ENCODE data around the gene VAPB.

VAPB gene

DNA sequence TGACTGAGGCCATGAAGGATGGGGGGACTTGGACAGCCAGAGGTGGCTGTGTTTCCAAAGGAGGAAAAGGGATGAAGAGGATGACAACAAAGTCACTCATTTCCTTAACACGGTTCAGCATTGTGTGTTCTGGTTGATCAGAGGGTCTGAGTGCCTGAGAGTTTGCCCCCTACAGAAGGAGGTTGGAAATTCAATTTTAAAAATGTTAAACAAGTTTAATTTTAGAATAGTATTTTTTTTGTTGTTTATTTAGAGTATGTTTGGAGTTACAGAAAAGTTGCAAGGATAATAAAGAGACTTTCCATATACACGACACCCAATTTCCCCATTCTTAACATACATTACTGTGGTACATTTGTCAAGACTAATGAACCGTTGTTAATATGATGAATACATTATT, 10.3 kb upstream of the VAPB start:
- DNase-seq, result no peak

DNA sequence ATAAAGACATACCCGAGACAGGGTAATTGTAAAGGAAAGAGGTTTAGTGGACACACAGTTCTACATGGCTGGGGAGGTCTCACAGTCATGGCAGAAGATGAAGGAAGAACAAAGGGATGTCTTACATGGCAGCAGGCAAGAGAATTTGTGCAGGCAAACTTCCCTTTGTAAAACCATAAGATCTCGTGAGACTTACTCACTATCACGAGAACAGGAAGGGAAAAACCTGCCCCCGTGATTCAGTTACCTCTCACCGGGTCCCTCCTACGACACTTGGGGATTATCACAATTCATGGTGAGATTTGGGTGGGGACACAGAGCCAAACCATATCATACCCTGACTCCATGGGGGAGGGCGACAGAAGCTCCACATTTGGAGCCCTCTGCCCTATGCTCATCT, 7.4 kb upstream of the VAPB start:
- DNase-seq, result no peak

DNA sequence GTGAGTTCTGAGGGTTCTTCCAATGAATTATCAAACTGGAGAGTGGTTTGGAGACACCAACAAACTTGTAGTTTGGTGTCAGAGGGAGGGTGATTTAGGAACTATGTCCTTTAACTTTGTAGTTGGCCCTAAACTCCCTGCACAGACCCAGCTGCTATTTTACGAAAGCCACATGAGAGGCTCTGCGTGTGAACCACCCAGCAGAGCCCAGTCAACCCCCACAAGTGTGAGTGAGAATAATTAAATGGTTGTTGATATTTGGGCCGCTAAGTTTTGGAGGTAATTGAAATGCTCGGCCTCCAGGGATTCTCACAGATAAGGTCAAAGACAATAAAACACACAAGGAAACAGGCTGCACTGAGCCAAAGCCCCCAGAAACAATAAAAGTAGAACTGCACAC, 6.9 kb upstream of the VAPB start:
- DNase-seq, result no peak

DNA sequence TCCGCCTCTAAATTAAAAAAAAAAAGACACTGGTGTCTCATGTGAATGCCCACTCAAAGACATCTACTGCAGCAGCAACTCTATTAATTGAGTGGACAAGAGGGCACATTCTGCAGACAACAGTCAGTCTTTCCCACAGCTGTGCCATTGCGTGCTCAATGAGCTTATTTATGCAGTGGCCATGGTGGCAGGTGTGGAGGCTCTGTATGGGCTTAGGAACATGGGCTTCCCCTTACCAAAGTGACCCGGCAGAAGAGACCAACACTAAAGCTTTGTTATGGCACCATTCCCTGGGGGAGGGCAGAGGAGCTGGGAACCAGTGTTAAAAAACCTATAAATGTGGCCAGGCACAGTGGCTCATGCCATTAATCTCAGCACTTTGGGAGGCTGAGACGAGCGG, 4.2 kb upstream of the VAPB start:
- DNase-seq, result no peak

DNA sequence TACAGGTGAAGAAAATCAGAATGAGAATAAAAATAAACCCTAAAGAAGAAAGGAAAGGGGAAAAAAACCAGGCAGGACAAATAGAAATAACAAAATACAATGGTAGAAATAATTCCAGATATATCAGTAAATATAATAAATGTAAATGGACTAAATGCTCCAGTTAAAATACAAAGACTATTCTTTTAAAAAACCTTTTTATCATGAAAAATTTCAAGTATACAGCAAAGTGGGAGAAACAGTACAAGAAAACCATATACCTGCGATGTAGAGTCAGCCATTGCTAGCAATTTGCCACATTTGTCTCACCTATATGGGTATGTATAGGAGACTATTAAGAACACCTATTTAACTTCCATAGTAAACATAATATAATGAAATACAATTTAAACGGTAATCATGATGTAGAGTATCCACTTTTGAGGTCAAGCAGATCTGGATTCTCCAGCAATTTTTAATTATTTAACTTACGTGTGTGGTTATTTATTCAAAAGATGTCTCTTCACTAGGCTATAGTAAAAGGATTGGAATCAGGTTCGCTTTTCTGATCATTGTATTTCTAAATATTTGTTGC, 914 bp upstream of the VAPB start:
- no peak for DNase-seq

DNA sequence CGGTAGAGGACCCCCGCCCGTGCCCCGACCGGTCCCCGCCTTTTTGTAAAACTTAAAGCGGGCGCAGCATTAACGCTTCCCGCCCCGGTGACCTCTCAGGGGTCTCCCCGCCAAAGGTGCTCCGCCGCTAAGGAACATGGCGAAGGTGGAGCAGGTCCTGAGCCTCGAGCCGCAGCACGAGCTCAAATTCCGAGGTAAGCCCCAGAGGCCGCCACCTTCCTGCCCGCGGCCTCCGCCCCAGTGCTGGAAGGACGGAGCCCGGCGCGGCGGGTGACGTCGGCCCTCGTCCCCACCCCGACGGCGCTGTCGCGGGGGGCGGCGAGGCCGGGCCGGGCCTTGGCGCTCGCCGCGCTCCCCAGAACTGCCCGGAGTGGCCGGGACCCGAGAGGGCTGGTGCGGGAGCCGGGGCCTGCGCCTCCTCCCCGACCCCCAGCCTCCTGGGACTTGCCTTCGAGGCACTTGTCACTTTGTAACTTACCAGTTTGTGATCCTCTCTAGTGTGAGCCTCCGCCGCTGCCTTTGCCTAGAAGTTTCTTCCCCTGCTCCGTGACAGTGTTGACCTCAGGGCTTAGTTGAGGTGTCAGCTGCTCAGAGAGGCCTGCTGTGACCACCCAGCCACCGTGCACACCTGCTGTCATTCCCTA, 417 bp downstream of the VAPB start:
- DNase-seq, result no peak

DNA sequence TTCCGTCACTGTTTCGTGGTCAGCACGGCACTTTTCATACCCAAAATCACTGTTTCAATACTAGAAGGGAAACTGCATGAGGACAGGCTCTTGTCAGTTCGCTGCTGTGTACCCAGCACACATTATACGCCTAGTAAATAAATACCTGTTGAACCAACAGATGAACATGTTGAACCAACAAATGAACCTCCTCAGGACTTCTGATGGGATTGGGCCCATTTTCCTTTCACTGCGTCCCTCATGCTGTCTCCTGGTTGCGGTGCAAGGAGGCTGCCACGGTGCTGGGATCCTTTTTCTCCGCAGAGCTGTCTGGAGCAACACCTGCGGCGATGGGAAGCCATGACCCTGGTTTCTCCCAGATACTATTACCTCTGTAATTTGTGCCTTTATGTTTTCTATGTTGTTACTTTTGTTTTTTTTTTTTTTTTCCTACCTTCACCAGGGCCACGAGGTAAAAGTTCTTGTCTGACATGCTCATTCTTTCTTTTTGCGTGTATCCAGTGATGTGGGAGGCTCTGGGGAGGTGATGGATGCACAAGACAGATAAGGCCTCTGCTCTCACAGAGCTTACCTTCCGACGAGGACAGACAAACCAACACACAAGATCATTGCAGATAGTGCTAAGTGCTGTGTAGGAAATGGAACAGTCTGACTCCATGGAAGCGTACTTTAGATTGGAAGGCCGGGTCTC, 1.1 kb downstream of the VAPB start:
- no peak for DNase-seq

DNA sequence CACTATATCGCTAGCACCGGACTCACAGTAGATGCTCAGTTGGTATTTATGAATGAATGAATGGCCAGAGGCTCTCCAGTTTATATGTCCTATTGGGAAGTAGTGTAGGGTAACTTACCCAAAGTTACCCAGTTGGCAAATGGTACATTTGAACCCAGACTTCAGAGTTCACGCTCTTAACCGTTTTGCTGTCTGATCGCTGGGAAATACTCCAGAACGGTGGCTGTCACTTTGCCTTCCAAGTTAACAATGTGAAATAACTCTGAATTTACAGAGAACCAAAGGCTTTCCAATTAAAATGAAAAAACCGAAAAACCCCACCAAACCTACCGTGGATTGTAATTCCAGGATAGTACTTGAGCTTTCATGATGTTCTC, 1.6 kb downstream of the VAPB start:
- no peak for DNase-seq

DNA sequence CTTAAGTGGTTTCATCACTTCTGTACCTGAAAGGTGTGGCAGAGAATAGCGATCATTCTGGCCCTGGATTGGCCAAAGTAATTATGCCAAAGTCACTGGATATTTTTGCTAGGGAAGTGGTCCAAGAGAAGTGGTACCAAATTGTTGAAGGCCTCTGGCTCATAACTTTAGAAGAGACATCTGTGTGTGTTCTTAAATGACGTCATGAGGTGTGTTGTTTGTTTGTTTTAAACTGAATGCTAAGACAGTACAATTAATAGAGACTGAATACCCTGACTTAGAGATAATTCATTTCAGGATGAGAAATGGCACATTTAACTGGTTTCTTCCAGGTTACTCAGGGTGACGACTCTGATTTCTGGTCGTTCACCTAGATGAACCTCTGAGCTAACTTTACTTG, 3.3 kb downstream of the VAPB start:
- no peak for DNase-seq

DNA sequence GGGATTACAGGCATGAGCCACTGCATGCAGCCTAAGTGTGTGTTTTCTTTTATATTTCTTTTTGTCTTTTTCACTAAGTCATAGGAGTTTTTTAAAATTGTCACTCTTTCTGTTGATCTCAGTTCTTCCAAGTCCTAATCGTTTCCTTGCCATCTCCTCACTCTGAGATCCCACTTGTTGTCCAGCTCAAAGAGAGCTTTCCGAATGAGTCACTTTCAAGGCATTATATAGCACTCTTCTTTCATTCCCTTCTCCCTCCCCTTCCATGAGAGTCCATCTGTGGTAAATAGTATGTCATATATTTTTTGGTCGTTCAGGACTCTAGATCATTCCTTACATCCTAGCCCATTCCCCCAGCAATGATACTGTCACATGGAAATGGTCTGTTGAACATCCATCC, 4.3 kb downstream of the VAPB start:
- no peak for DNase-seq

DNA sequence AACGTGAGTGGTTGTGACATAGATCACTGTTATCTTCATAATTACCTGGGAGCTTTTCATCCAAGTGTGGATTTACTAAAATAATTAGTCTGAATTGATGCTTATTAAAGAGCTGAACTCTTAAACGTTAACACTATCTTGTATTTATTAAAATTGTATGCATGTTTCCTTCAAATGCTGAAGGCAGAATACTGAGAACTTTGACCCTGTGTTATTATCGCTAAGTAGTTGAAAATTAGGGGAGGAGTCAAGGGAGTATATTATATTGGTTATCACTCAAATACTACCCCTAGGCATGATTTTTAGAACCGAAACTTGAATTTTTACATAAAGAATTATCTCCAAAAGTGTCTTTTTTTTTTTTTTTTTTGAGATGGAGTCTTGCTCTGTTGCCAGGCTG, 5.8 kb downstream of the VAPB start:
- DNase-seq, result no peak

DNA sequence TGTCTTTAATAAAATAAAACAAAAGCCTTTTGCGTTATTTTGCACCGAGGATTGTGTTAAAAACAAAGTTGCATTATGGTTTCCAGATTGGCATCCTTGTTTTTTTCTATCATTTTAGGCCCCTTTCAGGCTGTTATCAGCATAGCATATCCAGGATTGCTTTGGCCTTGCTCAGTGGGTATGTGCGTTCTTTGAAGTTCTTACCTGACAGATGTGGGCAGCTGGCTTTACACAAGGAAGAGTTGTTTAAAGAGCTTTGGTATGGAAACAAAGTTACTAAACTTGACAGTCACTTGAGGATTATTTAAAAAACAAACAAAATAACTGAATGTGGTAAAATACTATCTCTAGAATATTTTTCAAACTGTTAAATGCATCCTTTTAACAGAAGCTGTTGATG, 6.6 kb downstream of the VAPB start:
- no peak for DNase-seq

DNA sequence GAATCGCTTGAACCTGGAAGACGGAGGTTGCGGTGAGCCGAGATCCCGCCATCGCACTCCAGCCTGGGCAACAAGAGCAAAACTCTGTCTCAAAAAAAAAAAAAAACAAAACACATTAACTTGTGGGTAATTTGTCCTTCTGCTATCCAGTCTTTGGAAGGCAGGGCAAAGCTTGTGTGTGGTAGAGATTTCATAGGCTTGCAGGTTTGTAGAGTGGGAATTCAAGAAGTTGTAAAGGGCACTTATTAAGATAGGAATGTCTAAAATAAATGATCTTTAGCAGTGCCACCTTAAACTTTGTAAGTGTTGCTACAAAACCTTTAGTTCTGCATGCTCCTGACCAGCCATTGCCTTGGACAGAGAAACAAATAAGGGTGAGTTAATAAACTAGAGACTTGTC, 8.4 kb downstream of the VAPB start:
- no peak for DNase-seq

DNA sequence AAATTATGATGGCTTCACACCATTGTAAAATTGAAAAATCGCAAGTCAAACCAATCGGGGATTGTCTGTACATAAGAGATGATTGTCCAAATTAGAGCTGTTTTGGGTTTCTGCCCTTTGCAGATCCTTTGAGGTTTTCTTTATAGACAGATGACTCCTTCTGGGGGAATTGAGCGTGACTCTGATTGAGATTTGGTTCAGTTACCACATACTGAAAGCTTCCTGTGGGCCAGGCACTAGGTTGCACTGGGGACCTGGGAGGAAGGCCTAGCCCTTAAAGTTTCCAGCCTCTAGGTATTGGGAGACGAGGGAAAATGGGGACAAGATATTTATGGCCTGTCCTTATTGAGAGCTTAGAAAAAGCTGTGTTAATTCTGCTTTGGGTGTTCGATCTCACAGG, 9.2 kb downstream of the VAPB start:
- no peak for DNase-seq

DNA sequence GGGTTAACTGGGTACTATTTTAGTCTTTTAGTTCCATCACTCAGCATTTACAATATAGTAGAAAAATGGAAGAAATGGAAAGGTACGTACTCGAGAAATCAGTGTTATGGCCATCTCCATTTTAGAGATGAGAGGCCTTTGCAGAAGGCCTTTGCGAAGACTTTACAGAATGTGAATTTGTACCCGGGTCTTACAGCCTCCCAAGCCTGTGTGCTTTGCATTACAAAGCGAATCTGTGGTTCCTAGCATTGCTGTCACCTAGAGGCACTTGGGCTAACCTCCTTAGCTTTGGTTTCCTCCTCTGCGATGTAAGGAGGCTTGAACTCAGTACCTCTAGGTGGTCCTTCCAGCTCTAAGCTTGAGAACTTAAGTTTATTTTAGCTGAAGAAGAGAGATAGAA, 10.9 kb downstream of the VAPB start:
- no peak for DNase-seq

DNA sequence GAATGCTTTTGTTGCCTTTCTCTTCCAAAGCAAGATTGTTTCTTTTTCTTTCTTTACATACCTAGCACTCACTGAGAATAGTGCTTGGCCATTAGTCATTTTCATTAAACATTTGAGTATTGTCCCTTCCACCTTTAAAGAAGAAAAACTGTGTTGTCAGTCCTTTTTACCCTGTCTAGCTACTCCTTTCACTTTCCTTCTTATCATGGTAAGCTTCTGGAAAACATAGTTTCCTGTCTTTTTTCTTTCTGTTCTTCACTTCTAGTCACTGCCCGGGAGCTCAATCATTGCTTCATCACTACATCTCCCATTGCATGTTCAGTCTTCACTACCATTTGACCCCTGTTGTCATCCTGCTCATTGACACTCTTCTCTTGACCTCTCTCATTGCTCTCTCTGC, 12.1 kb downstream of the VAPB start:
- DNase-seq, result no peak

DNA sequence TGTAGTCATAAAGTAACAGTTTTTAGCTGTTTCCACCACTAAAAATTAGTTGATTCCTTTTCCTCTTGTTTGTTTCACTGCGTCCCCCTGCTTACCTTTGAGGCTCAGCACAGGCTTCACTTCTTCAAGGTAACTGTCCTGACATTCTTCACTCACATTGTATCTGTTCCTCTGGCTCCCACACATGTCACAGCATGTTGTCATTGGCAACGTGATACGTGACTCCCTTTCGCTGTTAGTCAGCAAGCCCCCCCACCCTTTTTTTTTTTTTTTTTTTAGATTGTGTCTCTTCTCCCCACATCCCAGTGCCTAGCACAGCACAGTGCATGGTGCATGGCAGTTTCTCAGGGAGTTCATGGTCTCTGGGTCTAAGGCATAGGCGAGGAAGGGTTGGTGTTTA, 13.3 kb downstream of the VAPB start:
- no peak for DNase-seq

DNA sequence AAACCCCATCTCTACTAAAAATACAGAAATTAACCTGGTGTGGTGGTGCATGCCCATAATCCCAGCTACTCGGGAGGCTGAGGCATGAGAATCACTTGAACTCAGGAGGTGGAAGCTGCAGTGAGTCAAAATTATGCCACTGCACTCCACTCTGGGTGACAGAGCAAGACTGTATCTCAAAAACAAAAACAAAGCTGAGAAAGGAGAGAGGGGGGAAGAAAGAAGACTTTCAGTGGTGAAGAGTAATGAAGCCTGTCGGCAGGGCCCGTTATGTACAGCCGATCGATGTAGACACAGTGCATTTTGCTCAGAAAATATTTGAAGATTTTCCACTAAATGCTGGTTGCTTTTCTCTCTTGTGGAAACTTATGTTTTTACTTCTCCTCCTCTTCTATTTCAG, 13.8 kb downstream of the VAPB start:
- no peak for DNase-seq

DNA sequence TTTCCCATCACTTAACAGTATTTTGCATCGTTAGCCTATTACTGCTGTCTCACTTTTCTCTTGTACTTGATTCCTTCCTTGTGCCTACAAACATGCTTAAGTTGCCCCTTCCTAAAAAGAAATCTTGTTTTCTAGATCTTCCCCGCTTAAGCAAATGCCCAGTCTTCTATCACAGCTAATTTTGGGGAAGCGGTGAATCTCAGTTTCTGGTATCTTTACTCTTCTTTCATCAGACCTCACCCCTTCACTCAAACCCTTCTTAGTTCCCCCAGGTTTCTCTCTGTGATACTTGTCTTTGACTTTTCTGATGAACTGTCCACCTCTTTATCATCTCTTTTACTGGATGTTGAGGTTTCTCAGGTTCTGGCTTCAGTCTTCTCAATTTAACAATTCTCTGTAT, 14.2 kb downstream of the VAPB start:
- no peak for DNase-seq

DNA sequence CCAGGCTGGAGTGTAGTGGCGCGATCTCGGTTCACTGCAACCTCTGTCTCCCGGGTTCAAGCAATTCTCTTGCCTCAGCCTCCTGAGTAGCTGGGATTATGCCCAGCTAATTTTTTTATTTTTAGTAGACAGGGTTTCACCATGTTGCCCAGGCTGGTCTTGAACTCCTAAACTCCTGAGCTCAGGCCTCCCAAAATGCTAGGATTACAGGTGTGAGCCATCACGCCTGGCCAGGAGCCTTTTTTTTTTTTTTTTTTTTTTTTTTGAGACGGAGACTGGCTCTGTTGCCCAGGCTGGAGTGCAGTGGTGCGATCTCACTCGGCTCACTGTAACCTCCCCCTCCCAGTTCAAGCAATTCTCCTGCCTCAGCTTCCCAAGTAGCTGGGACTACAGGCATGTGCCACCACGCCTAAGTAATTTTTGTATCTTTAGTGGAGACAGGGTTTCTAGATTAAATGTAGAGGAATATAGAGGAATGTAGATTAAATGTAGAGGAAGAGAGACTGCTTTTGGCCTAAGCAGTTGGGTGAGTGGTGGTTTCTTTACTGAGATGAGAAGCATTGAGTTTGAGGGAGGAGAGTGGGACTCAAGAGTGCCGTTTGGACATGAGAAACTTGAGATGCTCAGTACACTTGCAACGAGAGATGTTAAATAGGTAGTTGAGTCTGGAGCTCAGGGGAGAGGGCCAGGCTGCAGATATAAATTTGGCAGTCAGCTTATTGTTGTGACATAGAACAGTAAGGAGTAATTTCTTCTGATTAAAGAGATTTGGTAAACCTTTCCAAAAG, 16.7 kb downstream of the VAPB start:
- DNase-seq, result no peak

DNA sequence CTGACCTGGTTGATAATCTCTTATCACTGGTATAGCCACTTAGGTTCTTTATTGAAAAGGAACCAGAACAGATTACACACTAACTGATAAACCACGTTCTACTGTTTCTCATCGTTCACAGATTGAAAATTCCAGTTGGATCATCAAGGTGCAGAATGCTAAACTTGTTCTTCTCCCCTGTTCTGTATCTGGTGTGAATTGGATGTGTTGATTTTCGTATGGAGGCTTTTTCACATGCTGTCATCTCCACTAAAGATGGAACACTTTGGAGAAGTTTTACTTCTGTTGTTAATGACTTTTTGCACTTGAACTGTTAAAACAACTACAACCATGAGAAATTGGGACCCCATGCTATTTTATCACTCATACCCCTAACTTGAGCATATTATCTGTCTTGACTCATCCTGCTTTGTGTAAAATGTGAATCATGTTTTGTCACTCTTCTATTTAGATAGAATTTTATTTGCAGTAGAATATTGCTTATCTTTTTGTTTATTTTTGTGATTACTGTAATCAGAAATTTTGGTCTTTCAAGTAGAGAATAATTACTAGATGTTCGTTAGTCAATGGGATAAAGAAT, 17.5 kb downstream of the VAPB start:
- DNase-seq, result no peak

DNA sequence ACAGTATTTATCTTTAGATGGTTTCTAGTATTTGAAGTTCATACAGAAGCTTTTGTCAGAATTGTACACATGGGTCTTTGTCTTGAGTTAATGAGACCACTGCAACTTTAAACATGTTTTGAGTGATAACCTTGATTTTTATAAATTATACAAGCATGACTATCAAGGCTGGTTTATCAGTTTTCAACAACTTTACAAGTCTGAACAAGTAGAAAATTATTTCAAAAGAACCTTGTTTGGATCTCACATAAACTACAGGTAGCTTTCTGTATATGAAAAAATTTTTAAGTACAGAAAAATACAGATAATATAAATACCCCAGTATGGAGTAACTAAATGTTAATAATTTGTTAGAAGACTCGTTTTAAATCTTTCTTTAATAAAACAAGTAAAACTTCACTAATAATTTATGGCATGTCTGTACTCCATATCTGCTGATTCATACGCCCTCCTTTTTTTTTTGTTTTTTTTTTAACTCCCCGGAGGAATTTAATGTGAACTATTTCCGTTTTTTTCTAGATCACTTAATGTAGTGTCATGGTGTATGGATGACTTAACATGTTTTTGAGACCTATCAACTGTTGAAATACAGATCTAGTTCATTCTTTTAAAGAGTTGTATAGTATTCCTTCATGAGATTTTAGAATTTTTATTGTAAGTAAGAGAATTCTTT, 18.3 kb downstream of the VAPB start:
- no peak for DNase-seq

DNA sequence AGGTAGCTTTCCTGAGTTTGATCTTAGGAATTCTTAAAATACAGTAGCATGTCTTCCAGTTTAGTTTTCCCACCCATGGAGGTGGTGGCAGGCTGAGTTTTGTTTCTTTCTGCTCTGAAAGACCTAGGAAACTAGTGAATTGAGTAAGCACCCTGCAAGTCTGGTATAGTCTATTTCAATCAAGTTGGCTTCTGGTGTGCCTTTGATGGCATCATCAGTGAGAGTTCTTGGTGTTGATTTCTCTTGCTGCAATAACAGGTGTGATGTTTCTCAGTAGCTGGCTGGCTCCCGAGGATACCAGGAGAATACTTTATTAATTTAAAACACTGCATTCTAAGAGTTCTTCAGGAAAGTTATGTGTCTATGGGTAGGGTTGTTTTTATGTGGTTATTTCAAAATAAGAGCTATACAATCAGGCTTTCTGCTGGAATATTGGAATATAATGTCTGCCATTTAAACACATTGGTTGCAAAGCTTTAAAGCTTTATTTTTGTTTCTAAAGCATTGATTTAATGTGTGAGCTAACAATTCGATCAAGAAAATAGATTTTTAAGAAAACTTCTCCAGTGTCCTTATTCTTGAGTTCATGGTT, 19.0 kb downstream of the VAPB start:
- DNase-seq, result no peak
